Measurements from ENCODE around the gene GRM5.

- TF ChIP-seq EZH2phosphoT487 (IDR thresholded peaks at IDR 0.05; ENCODE audit: insufficient read depth, low read depth) (no peak), EZH2 (IDR thresholded peaks at IDR 0.05; ENCODE audit: insufficient read depth, poor library complexity, severe bottlenecking) (no peak)
Measured at GRCh38 chr11:88555018-88555828, 510.6 kb downstream of the GRM5 start.

All from GM23248 (cell line).